Adrenal gland (tissue), 5 donors: ENCODE measurements around the gene PTPRH.

Experiments used
- POLR2A ChIP-seq, 2 donors: fragments of 450-650 bp; IDR thresholded peaks; one replicate each; pipeline ENCODE4 v1.6.1; 2017; ENCODE audit warnings: antibody characterized with exemption in 2 of 2, mild to moderate bottlenecking in 2 of 2, moderate library complexity in 1 of 2
- TF ChIP-seq, protein P1 (sequence below), 6 experiments: fragments of 450-650 bp in 4 of 6; fragments of 200-600 bp in 2 of 6; sonication (generic) in 1 of 6; IDR thresholded peaks; 1 replicate in 5 of 6; 2 replicates in 1 of 6; pipeline versions ENCODE4 v1.5.1 to v1.8.0; 2016 to 2021; ENCODE audit warnings: antibody characterized with exemption in 6 of 6, mild to moderate bottlenecking in 2 of 6, moderate library complexity in 1 of 6
- donor health status: DM: no; HTN: no; CAD: no.

DNA sequence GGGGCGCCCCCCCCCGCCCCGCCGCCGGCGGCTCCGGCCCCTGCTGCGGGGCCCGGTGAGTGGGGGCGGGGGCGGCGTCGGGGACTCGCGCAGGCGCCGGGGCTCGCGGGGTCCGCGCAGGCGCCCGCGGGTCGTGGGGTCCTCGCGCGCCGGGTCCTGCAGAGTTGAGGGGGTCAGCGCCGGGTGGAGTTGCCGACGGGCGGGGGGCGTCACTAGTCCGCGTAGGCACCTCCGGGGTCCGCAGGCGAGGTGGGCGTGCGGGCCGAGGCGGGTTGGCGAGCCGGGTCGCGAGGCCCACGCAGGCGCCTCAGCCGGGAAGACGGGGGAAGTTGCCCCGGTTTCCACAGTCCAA, 49.2 kb upstream of the PTPRH start:
- TF ChIP-seq, protein P1, sequence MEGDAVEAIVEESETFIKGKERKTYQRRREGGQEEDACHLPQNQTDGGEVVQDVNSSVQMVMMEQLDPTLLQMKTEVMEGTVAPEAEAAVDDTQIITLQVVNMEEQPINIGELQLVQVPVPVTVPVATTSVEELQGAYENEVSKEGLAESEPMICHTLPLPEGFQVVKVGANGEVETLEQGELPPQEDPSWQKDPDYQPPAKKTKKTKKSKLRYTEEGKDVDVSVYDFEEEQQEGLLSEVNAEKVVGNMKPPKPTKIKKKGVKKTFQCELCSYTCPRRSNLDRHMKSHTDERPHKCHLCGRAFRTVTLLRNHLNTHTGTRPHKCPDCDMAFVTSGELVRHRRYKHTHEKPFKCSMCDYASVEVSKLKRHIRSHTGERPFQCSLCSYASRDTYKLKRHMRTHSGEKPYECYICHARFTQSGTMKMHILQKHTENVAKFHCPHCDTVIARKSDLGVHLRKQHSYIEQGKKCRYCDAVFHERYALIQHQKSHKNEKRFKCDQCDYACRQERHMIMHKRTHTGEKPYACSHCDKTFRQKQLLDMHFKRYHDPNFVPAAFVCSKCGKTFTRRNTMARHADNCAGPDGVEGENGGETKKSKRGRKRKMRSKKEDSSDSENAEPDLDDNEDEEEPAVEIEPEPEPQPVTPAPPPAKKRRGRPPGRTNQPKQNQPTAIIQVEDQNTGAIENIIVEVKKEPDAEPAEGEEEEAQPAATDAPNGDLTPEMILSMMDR (IDR thresholded peaks at IDR 0.05), result no peak
- TF ChIP-seq POLR2A (IDR thresholded peaks at IDR 0.05), result no peak
